OCI-LY1 (cell line): Measurements from ENCODE around the gene PAK2.

Experiments
- H2AFZ ChIP-seq: fragments of 200-600 bp; sonication (generic), shearing (Covaris generic); 2 replicates; pipeline ENCODE4 v1.6.0; 2014; ENCODE audit warnings: antibody characterized with exemption, mild to moderate bottlenecking, low read length
- H3F3A ChIP-seq: fragments of 200-600 bp; sonication (generic), shearing (Covaris generic); 2 replicates; pipeline ENCODE4 v1.6.0; 2014; ENCODE audit warnings: mild to moderate bottlenecking, antibody characterized with exemption, low read length, moderate library complexity; ENCODE audit not compliant: insufficient read depth
- H3K27ac ChIP-seq: fragments of 200-600 bp; sonication (generic); 2 replicates; pipeline ENCODE4 v1.5.1; 2014; ENCODE audit warnings: low read length, mixed run types, mild to moderate bottlenecking, low read depth; ENCODE audit not compliant: poor library complexity, severe bottlenecking
- H3K27me3 ChIP-seq: fragments of 200-600 bp; sonication (generic); 2 replicates; pipeline ENCODE4 v1.6.0; 2014; ENCODE audit warnings: antibody characterized with exemption, mild to moderate bottlenecking, low read length, moderate library complexity; ENCODE audit not compliant: insufficient read depth
- H3K36me3 ChIP-seq: fragments of 200-600 bp; sonication (generic); 2 replicates; pipeline ENCODE4 v1.6.1; 2014; ENCODE audit warnings: mild to moderate bottlenecking, antibody characterized with exemption, low read length, moderate library complexity, mixed read lengths; ENCODE audit not compliant: insufficient read depth
- H3K4me1 ChIP-seq: fragments of 200-600 bp; sonication (generic); 2 replicates; pipeline ENCODE4 v1.5.1; 2014; ENCODE audit warnings: mild to moderate bottlenecking, low read length, moderate library complexity; ENCODE audit not compliant: insufficient read depth, severe bottlenecking
- H3K4me2 ChIP-seq: fragments of 200-600 bp; sonication (generic), shearing (Covaris generic); 2 replicates; pipeline ENCODE4 v1.6.1; 2014; ENCODE audit warnings: low read length
- H3K4me3 ChIP-seq: fragments of 200-600 bp; sonication (generic); 2 replicates; pipeline ENCODE4 v1.5.1; 2014; ENCODE audit warnings: low read length, low read depth, mild to moderate bottlenecking, mixed read lengths; ENCODE audit not compliant: poor library complexity, severe bottlenecking
- H3K79me2 ChIP-seq: fragments of 200-600 bp; shearing (Covaris generic); 2 replicates; pipeline ENCODE4 v1.6.1; 2016; ENCODE audit warnings: mixed run types, low read length, mixed read lengths; ENCODE audit not compliant: insufficient read depth
- H3K9ac ChIP-seq: fragments of 200-600 bp; sonication (generic), shearing (Covaris generic); 2 replicates; pipeline ENCODE4 v1.6.1; 2014; ENCODE audit warnings: mild to moderate bottlenecking, low read length, mixed read lengths
- H3K9me2 ChIP-seq: fragments of 200-600 bp; sonication (generic), shearing (Covaris generic); 2 replicates; pipeline ENCODE4 v1.6.1; 2014; ENCODE audit warnings: low read depth, mild to moderate bottlenecking, low read length, mixed read lengths
- H3K9me3 ChIP-seq: fragments of 200-600 bp; shearing (Covaris generic); 2 replicates; pipeline ENCODE4 v1.6.1; 2014; ENCODE audit warnings: low read length, mixed read lengths
- H4K20me1 ChIP-seq: fragments of 200-600 bp; sonication (generic), shearing (Covaris generic); 2 replicates; pipeline ENCODE4 v1.6.0; 2016; ENCODE audit warnings: mild to moderate bottlenecking, low read length; ENCODE audit not compliant: insufficient read depth
- EZH2 ChIP-seq: fragments of 200-600 bp; sonication (generic), shearing (Covaris generic); IDR thresholded peaks from 2 replicates; pipeline ENCODE4 v1.8.0; 2017; ENCODE audit warnings: borderline replicate concordance, mixed run types, mild to moderate bottlenecking, antibody characterized with exemption, low read length, moderate library complexity, mixed read lengths
- TF ChIP-seq, protein P1 (sequence below): fragments of 200-600 bp; sonication (generic), shearing (Covaris generic); IDR thresholded peaks from 2 replicates; pipeline ENCODE4 v1.5.1; 2017; ENCODE audit warnings: mild to moderate bottlenecking, antibody characterized with exemption, low read length, moderate library complexity, mixed read lengths

PAK2 gene

DNA sequence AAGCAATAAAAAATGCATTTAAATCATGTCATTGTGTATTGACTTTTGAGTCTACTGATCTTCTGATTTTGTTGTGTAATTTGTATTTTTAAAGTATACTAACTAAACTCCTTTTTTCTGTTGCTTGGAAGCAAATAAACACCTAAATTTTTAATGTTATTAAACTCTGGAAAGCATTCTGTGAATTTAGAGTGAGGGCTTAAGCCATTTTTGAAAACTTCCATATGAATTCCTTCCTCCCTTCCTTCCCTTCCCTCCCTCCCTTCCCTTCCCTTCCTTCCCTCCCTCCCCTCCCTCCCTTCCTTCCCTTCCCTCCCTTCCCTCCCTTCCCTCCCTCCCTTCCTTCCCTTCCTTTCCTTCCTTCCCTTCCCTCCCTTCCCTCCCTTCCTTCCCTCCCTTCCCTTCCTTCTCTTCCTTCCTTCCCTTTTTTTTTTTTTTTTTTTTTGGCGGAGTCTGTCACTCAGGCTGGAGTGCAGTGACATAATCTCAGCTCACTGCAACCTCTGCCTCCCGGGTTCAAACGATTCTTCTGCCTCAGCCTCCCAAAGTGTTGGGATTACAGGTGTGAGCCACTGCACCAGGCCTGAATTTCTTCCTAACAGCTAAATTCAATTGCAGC lies 71.4 kb downstream of the PAK2 start:
- Histone ChIP-seq H3K9me2 (no peaks in the 10 kb centered on the region), H3K9me3 (no peaks in the 10 kb centered on the region), H4K20me1 (no peaks in the 10 kb centered on the region), H3F3A (peaks cover 11% of the 10 kb centered on the region; the same call in 1 of the 2 replicates), H2AFZ (no peak overlapping the region), H3K27me3 (no peaks in the 10 kb centered on the region), H3K79me2 (no peaks in the 10 kb centered on the region), H3K36me3 (peaks cover 79% of the 10 kb centered on the region), H3K4me3 (no peak overlapping the region), H3K27ac (no peak overlapping the region), H3K4me1 (no peaks in the 10 kb centered on the region), H3K4me2 (no peak overlapping the region), H3K9ac (no peak overlapping the region)
- TF ChIP-seq, protein P1, sequence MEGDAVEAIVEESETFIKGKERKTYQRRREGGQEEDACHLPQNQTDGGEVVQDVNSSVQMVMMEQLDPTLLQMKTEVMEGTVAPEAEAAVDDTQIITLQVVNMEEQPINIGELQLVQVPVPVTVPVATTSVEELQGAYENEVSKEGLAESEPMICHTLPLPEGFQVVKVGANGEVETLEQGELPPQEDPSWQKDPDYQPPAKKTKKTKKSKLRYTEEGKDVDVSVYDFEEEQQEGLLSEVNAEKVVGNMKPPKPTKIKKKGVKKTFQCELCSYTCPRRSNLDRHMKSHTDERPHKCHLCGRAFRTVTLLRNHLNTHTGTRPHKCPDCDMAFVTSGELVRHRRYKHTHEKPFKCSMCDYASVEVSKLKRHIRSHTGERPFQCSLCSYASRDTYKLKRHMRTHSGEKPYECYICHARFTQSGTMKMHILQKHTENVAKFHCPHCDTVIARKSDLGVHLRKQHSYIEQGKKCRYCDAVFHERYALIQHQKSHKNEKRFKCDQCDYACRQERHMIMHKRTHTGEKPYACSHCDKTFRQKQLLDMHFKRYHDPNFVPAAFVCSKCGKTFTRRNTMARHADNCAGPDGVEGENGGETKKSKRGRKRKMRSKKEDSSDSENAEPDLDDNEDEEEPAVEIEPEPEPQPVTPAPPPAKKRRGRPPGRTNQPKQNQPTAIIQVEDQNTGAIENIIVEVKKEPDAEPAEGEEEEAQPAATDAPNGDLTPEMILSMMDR: no peak
- TF ChIP-seq EZH2: no peak

DNA sequence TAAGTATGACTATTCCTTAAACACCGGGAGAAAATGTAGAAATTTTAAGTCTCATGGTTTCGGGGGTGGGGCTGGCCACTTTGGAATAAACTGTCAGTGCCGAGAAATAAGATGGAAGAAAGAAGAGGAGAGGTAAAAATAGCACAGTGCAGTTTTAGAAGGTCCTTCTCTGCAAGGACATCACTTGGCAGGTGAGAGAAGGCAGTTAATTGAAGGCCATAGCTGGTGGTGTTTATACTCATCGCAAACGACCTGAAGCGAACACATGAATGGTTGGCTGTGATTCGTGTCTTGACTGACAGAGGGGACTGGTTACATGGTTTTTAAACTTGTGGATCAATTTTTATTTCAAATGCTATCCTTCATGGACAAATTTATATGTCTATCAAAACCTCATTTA lies 73.2 kb downstream of the PAK2 start:
- no peaks in the 10 kb centered on the region for H3K4me1 ChIP-seq
- H3K27me3 ChIP-seq: no peaks in the 10 kb centered on the region
- H4K20me1 ChIP-seq: no peaks in the 10 kb centered on the region
- H3K4me3 ChIP-seq: no peak overlapping the region
- no peaks in the 10 kb centered on the region for H3K9me2 ChIP-seq
- no peaks in the 10 kb centered on the region for H3K9me3 ChIP-seq
- peaks cover 71% of the 10 kb centered on the region for H3K36me3 ChIP-seq
- no peak overlapping the region for H3K4me2 ChIP-seq
- H3F3A ChIP-seq: peaks cover 11% of the 10 kb centered on the region; the same call in 1 of the 2 replicates
- no peak overlapping the region for H3K27ac ChIP-seq
- H3K9ac ChIP-seq: no peak overlapping the region
- no peak for TF ChIP-seq EZH2
- TF ChIP-seq, protein P1: no peak
- H3K79me2 ChIP-seq: no peaks in the 10 kb centered on the region
- H2AFZ ChIP-seq: no peak overlapping the region

DNA sequence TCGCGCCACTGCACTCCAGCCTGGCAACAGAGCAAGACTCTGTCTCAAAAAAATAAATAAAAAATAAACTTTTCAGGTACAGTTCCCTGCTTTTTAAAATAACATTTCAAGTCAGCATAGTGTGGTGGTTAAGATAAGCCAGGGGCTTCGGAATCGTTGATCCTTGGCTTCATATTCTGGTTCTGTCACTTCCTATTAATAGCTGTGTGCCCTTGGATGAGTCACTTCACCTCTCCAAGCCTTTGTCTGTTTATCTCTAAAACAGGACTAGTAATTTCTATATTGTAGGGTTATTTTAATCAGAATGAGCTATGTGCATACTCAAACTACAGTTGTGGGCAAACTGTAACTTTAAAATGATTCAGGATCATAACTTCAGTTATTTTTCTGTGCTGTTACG lies 74.2 kb downstream of the PAK2 start:
- Histone ChIP-seq H3K27ac (no peak overlapping the region), H3K9me2 (no peaks in the 10 kb centered on the region), H3K79me2 (no peaks in the 10 kb centered on the region), H4K20me1 (no peaks in the 10 kb centered on the region), H2AFZ (no peak overlapping the region), H3K27me3 (no peaks in the 10 kb centered on the region), H3K4me3 (no peak overlapping the region), H3K4me1 (no peaks in the 10 kb centered on the region), H3K9me3 (no peaks in the 10 kb centered on the region), H3K4me2 (no peak overlapping the region), H3F3A (peaks cover 11% of the 10 kb centered on the region; the same call in 1 of the 2 replicates), H3K36me3 (peaks cover 75% of the 10 kb centered on the region), H3K9ac (no peak overlapping the region)
- TF ChIP-seq, protein P1: no peak
- no peak for TF ChIP-seq EZH2
